Peyer's patch (tissue), 4 donors: ENCODE measurements around the gene GKN2.

ENCODE experiments used
- POLR2A ChIP-seq, 2 donors: fragments of 450-650 bp; IDR thresholded peaks; one replicate each; pipeline ENCODE4 v1.5.1; 2017; ENCODE audit warnings: antibody characterized with exemption in 2 of 2, mild to moderate bottlenecking in 2 of 2, moderate library complexity in 2 of 2
- TF ChIP-seq, protein P1 (sequence below), 6 experiments: fragments of 450-650 bp in 4 of 6; fragments of 200-600 bp in 2 of 6; sonication (generic) in 1 of 6; IDR thresholded peaks; one replicate each; pipeline ENCODE4 v1.5.1; 2017 to 2019; ENCODE audit warnings: antibody characterized with exemption in 6 of 6, mild to moderate bottlenecking in 3 of 6, moderate library complexity in 1 of 6

DNA sequence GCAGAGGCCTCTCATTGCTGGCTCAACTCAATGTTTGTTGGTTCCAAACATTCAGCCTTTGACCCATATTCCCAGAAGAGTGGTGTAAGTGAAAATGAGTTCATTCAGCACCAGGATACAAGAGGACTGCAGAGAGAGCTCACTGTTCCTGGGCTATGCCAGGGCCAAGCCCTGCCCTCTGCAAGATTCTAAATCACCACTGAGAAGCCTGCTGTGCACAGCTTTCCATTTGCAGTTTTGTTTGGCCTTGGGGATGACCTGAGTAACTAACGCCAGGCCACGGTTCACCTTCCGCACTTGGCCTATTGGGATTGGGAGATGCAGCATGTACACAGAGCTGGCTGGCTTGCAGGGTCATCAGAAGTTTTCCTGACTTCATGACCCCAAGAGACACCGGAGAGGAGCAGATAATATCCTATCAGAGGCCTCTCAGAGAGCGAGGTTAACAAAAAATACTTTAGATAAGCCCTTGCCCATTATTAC lies 34.4 kb upstream of the GKN2 start:
- TF ChIP-seq, protein P1, sequence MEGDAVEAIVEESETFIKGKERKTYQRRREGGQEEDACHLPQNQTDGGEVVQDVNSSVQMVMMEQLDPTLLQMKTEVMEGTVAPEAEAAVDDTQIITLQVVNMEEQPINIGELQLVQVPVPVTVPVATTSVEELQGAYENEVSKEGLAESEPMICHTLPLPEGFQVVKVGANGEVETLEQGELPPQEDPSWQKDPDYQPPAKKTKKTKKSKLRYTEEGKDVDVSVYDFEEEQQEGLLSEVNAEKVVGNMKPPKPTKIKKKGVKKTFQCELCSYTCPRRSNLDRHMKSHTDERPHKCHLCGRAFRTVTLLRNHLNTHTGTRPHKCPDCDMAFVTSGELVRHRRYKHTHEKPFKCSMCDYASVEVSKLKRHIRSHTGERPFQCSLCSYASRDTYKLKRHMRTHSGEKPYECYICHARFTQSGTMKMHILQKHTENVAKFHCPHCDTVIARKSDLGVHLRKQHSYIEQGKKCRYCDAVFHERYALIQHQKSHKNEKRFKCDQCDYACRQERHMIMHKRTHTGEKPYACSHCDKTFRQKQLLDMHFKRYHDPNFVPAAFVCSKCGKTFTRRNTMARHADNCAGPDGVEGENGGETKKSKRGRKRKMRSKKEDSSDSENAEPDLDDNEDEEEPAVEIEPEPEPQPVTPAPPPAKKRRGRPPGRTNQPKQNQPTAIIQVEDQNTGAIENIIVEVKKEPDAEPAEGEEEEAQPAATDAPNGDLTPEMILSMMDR (IDR thresholded peaks at IDR 0.05): no peak
- no peak for TF ChIP-seq POLR2A (IDR thresholded peaks at IDR 0.05)
